Neutrophil (primary cell): Measurements from ENCODE around the gene YTHDC2.

Experiments used
- H3K27ac ChIP-seq: fragments of 200-600 bp; sonication (generic); 2 replicates; pipeline ENCODE4 v1.5.1; 2016; ENCODE audit warnings: mild to moderate bottlenecking, moderate library complexity
- H3K27me3 ChIP-seq: fragments of 200-600 bp; sonication (generic); 2 replicates; pipeline ENCODE4 v1.6.0; 2016; ENCODE audit warnings: mild to moderate bottlenecking
- H3K36me3 ChIP-seq: fragments of 200-600 bp; sonication (generic); 2 replicates; pipeline ENCODE4 v1.5.1; 2017
- H3K4me1 ChIP-seq, 2 experiments: fragments of 200-600 bp in 1 of 2; sonication (generic) in 1 of 2; 1 replicate in 1 of 2; 2 replicates in 1 of 2; pipeline versions ENCODE4 v1.5.1 to v1.6.1; 2013 to 2016; ENCODE audit warnings: low read depth in 1 of 2, low read length in 1 of 2, mild to moderate bottlenecking in 1 of 2, moderate library complexity in 1 of 2; ENCODE audit not compliant: control insufficient read depth in 1 of 2, insufficient read depth in 1 of 2
- H3K4me3 ChIP-seq, 2 experiments: fragments of 200-600 bp in 1 of 2; sonication (generic) in 1 of 2; 1 replicate in 1 of 2; 2 replicates in 1 of 2; pipeline ENCODE4 v1.5.1; 2013 to 2016; ENCODE audit warnings: low read depth in 1 of 2, low read length in 1 of 2, mild to moderate bottlenecking in 1 of 2, moderate library complexity in 1 of 2
- H3K9me3 ChIP-seq: fragments of 200-600 bp; sonication (generic); 2 replicates; pipeline ENCODE4 v1.5.1; 2016
- CTCF ChIP-seq: fragments of 200-600 bp; sonication (generic); IDR thresholded peaks from 2 replicates; pipeline ENCODE4 v1.5.1; 2016; ENCODE audit warnings: antibody characterized with exemption

Gene YTHDC2

GRCh38 chr5:113575074-113575473 lies 61.6 kb downstream of the YTHDC2 start:
- Histone ChIP-seq H3K27ac (no peak overlapping the region), H3K27me3 (no peaks in the 10 kb centered on the region), H3K36me3 (peaks cover 20% of the 10 kb centered on the region), H3K9me3 (no peaks in the 10 kb centered on the region), H3K4me3 (no peak overlapping the region), H3K4me1 (no peaks in the 10 kb centered on the region)
- no peak for TF ChIP-seq CTCF

GRCh38 chr5:113578091-113578490 lies 64.6 kb downstream of the YTHDC2 start:
- H3K27me3 ChIP-seq: no peaks in the 10 kb centered on the region
- H3K9me3 ChIP-seq: no peaks in the 10 kb centered on the region
- H3K4me3 ChIP-seq: no peak overlapping the region
- H3K27ac ChIP-seq: no peak overlapping the region
- H3K4me1 ChIP-seq: no peaks in the 10 kb centered on the region
- H3K36me3 ChIP-seq: peaks cover 31% of the 10 kb centered on the region
- no peak for TF ChIP-seq CTCF

GRCh38 chr5:113581388-113581787 lies 67.9 kb downstream of the YTHDC2 start:
- H3K9me3 ChIP-seq: no peaks in the 10 kb centered on the region
- no peak overlapping the region for H3K4me3 ChIP-seq
- H3K4me1 ChIP-seq: no peaks in the 10 kb centered on the region
- no peaks in the 10 kb centered on the region for H3K27me3 ChIP-seq
- TF ChIP-seq CTCF: no peak
- peaks cover 25% of the 10 kb centered on the region for H3K36me3 ChIP-seq
- H3K27ac ChIP-seq: no peak overlapping the region

- Histone ChIP-seq H3K4me1 (peaks cover 6% of the 10 kb centered on the region in 2 experiments), H3K27ac (no peak overlapping the region), H3K9me3 (no peaks in the 10 kb centered on the region), H3K4me3 (no peak overlapping the region), H3K27me3 (peaks cover 35% of the 10 kb centered on the region), H3K36me3 (peaks cover 10% of the 10 kb centered on the region)
- TF ChIP-seq CTCF: no peak
Observed at GRCh38 chr5:113598150-113598549, 84.7 kb downstream of the YTHDC2 start.

GRCh38 chr5:113598926-113599325 lies 85.4 kb downstream of the YTHDC2 start:
- Histone ChIP-seq H3K4me3 (no peak overlapping the region), H3K4me1 (peaks cover 6% of the 10 kb centered on the region in 2 experiments), H3K27me3 (peaks cover 43% of the 10 kb centered on the region), H3K9me3 (no peaks in the 10 kb centered on the region), H3K36me3 (peaks cover 2% of the 10 kb centered on the region), H3K27ac (no peak overlapping the region)
- TF ChIP-seq CTCF: no peak
